CD14-positive monocyte (primary cell): ENCODE results near the gene GALNT12. TPM values are rescaled to one million over a fixed set of nuclear protein-coding genes. Genes with fewer than 3 reads are reported as not detected.

ENCODE experiments used
- DNase-seq, 3 donors: peaks; one replicate each; pipeline ENCODE4 v3.0.0-alpha.2; 2011 to 2022
- H2AFZ ChIP-seq: 2 replicates; pipeline ENCODE4 v1.6.0; 2012; ENCODE audit warnings: mild to moderate bottlenecking, low read depth, low read length, inconsistent platforms; ENCODE audit not compliant: insufficient read depth, poor library complexity, severe bottlenecking
- H3K27ac ChIP-seq, 2 donors: 1 replicate in 1 of 2; 2 replicates in 1 of 2; pipeline ENCODE4 v1.5.1; 2012 to 2013; ENCODE audit warnings: low read length in 2 of 2, control low read depth in 1 of 2, inconsistent platforms in 1 of 2, low read depth in 1 of 2, mild to moderate bottlenecking in 1 of 2
- H3K27me3 ChIP-seq, 2 donors: one replicate each; pipeline versions ENCODE4 v1.6.0 to v1.6.1; 2011 to 2013; ENCODE audit warnings: low read length in 2 of 2; ENCODE audit not compliant: control insufficient read depth in 2 of 2, insufficient read depth in 2 of 2
- H3K36me3 ChIP-seq, 2 donors: replicated peaks in 1 of 2; 1 replicate in 1 of 2; 2 replicates in 1 of 2; pipeline versions ENCODE4 v1.5.1 to v1.6.1; 2012 to 2013; ENCODE audit warnings: low read length in 2 of 2, control low read depth in 1 of 2, inconsistent platforms in 1 of 2, mild to moderate bottlenecking in 1 of 2; ENCODE audit not compliant: insufficient read depth in 2 of 2, control insufficient read depth in 1 of 2
- H3K4me1 ChIP-seq, 2 donors: 1 replicate in 1 of 2; 2 replicates in 1 of 2; pipeline versions ENCODE4 v1.5.1 to v1.6.1; 2012 to 2013; ENCODE audit warnings: low read length in 2 of 2, control low read depth in 1 of 2, inconsistent platforms in 1 of 2, mild to moderate bottlenecking in 1 of 2, moderate library complexity in 1 of 2; ENCODE audit not compliant: insufficient read depth in 2 of 2, control insufficient read depth in 1 of 2
- H3K4me2 ChIP-seq: replicated peaks from 2 replicates; pipeline ENCODE3; 2012; ENCODE audit warnings: low read length, moderate library complexity, mild to moderate bottlenecking; ENCODE audit not compliant: poor library complexity, severe bottlenecking; ENCODE audit errors: extremely low read depth
- H3K4me3 ChIP-seq, 3 experiments: fragments of 200-600 bp in 1 of 3; sonication (generic) in 1 of 3; replicated peaks in 1 of 3; 1 replicate in 2 of 3; 2 replicates in 1 of 3; pipeline ENCODE4 v1.5.1; 2011 to 2013; ENCODE audit warnings: low read length in 3 of 3, mild to moderate bottlenecking in 3 of 3, control low read depth in 2 of 3, low read depth in 2 of 3, inconsistent platforms in 1 of 3, moderate library complexity in 1 of 3
- H3K79me2 ChIP-seq: 2 replicates; pipeline ENCODE4 v1.6.0; 2012; ENCODE audit warnings: mild to moderate bottlenecking, control low read depth, inconsistent platforms, low read length, moderate library complexity; ENCODE audit not compliant: insufficient read depth
- H3K9ac ChIP-seq: 2 replicates; pipeline ENCODE4 v1.6.0; 2017; ENCODE audit warnings: low read length, mild to moderate bottlenecking; ENCODE audit not compliant: insufficient read depth, poor library complexity, severe bottlenecking
- H3K9me3 ChIP-seq, 2 donors: replicated peaks in 1 of 2; 1 replicate in 1 of 2; 2 replicates in 1 of 2; pipeline versions ENCODE4 v1.5.1 to v1.6.1; 2012 to 2013; ENCODE audit warnings: low read length in 2 of 2, control low read depth in 1 of 2; ENCODE audit not compliant: control insufficient read depth in 1 of 2, insufficient read depth in 1 of 2
- H4K20me1 ChIP-seq: 2 replicates; pipeline ENCODE4 v1.6.0; 2012; ENCODE audit warnings: mild to moderate bottlenecking, low read length, control low read depth, moderate library complexity; ENCODE audit not compliant: insufficient read depth
- H3K27ac Mint-ChIP-seq, 7 donors: one replicate each; pipeline ENCODE4 v1.8.0; 2020; ENCODE audit warnings: mild to moderate bottlenecking in 7 of 7, mixed read lengths in 7 of 7, moderate library complexity in 6 of 7, inconsistent platforms in 2 of 7
- H3K27me3 Mint-ChIP-seq, 3 donors: one replicate each; pipeline ENCODE4 v1.8.0; 2021 to 2022; ENCODE audit warnings: low read depth in 3 of 3, mild to moderate bottlenecking in 3 of 3, mixed read lengths in 3 of 3, moderate library complexity in 3 of 3, inconsistent platforms in 1 of 3
- H3K36me3 Mint-ChIP-seq, 2 donors: one replicate each; pipeline ENCODE4 v1.8.0; 2020; ENCODE audit warnings: mixed read lengths in 2 of 2, inconsistent platforms in 1 of 2, mild to moderate bottlenecking in 1 of 2
- H3K4me1 Mint-ChIP-seq: one replicate; pipeline ENCODE4 v1.8.0; 2020; ENCODE audit warnings: mild to moderate bottlenecking, mixed read lengths
- H3K4me3 Mint-ChIP-seq, 2 donors: one replicate each; pipeline ENCODE4 v1.8.0; 2020; ENCODE audit warnings: mild to moderate bottlenecking in 2 of 2, mixed read lengths in 2 of 2, moderate library complexity in 1 of 2
- H3K9me3 Mint-ChIP-seq, 7 donors: one replicate each; pipeline ENCODE4 v1.8.0; 2020 to 2022; ENCODE audit warnings: mixed read lengths in 7 of 7, mild to moderate bottlenecking in 6 of 7, moderate library complexity in 6 of 7, inconsistent platforms in 2 of 7
- WGBS: methylation state at CpG from one replicate; pipeline ENCODE4 v1.1.5; 2013; ENCODE audit warnings: missing lambda C conversion rate; ENCODE audit not compliant: insufficient coverage; 5-methylcytosine and 5-hydroxymethylcytosine counted together
- intact Hi-C, 2 donors: fragments of 100-400 bp; cut with micrococcal nuclease; formaldehyde crosslinking; loops; one replicate each; pipeline versions ENCODE4 v1.15.0 to v1.15.1; 2023
- polyA plus RNA-seq, 3 donors: library from polyadenylated mRNA; depleted of rRNA in 1 of 3; unstranded in 2 of 3; stranded (reverse) in 1 of 3; fragments of 300-500 nt in 2 of 3; fragments of >200 nt in 1 of 3; fragmentation: Illumina TruSeq in 2 of 3; gene quantifications; 1 replicate in 2 of 3; 2 replicates in 1 of 3; pipeline ENCODE4 v1.2.3, GENCODE V29; 2012 to 2021
- TF ChIP-seq, protein P1 (sequence below): fragments of 200-600 bp; IDR thresholded peaks from one replicate; pipeline ENCODE4 v1.8.0; 2022; ENCODE audit warnings: antibody characterized with exemption, mild to moderate bottlenecking

GALNT12 gene
- polyA plus RNA-seq, 3 donors: 0.16 TPM; not detected in 2

DNA sequence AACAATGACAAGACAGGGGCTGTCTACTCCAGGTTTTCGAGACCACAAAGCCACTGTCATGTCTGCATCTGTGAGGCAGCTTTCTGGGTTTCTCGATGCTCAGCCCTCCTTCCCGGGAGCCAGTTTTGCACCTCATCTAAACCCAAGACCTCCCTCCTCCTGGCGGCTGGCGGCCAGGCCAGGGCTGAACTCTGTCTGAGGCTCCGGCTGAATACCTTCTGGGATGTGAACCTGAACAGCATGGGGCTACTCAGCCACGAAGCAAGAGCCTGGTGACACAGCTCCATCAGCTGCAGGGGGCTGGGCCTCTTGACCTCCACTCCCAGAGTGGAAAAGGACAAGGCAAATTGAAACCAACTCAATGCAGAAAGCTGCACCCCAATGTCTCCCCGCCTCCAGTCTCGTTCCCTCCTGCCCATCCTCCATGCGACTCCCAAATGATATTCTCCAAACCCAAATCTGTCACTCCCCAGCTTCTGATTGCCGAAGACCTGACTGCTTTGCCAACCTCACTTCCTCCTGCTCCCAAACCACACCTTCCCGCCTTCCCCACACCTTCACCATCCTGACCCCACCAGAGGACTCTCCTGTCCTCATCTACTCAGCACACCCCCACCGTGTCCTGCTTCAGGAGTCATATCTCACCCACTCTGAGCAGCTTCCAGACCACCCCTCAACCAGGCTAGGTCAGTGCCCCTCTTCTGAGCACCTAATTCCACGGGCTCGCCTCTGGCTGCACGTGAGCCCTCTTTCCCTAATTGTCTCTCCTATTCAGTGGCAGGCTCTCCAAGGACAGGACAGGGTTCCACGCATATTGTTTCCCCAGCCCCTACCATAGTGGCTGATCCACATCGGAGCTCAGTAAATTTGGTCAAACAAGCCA is 15.6 kb upstream of the GALNT12 start:
- Mint-ChIP-seq H3K4me1 (peaks cover 15% of the 10 kb centered on the region), H3K27ac (peak overlapping the region in 1 of 7 donors; percentile 6), H3K4me3 (no peak overlapping the region), H3K36me3 (peaks cover 0 to 10% of the 10 kb centered on the region in 2 donors), H3K9me3 (peaks cover 0 to 4% (median 0%) of the 10 kb centered on the region in 7 donors), H3K27me3 (peaks cover 15 to 21% (median 15%) of the 10 kb centered on the region in 3 donors)
- intact Hi-C loops: loop anchor here (2.0 to 5.0 kb wide), 4 partner anchors 255 to 480 kb away; no protein-coding TSS in a partner anchor
- no peaks in the 10 kb centered on the region for H4K20me1 ChIP-seq
- H3K36me3 ChIP-seq: no peaks in the 10 kb centered on the region
- no peak overlapping the region for H3K4me3 ChIP-seq
- H3K27me3 ChIP-seq: peaks cover 5 to 13% of the 10 kb centered on the region in 2 donors
- no peaks in the 10 kb centered on the region for H3K9me3 ChIP-seq
- WGBS: 91% methylated on average over 16 of the region's 18 CpGs
- H3K9ac ChIP-seq: no peak overlapping the region
- TF ChIP-seq, protein P1, sequence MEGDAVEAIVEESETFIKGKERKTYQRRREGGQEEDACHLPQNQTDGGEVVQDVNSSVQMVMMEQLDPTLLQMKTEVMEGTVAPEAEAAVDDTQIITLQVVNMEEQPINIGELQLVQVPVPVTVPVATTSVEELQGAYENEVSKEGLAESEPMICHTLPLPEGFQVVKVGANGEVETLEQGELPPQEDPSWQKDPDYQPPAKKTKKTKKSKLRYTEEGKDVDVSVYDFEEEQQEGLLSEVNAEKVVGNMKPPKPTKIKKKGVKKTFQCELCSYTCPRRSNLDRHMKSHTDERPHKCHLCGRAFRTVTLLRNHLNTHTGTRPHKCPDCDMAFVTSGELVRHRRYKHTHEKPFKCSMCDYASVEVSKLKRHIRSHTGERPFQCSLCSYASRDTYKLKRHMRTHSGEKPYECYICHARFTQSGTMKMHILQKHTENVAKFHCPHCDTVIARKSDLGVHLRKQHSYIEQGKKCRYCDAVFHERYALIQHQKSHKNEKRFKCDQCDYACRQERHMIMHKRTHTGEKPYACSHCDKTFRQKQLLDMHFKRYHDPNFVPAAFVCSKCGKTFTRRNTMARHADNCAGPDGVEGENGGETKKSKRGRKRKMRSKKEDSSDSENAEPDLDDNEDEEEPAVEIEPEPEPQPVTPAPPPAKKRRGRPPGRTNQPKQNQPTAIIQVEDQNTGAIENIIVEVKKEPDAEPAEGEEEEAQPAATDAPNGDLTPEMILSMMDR: no peak
- peaks cover 5 to 17% of the 10 kb centered on the region in 2 donors for H3K4me1 ChIP-seq
- DNase-seq: no peak
- H3K79me2 ChIP-seq: no peaks in the 10 kb centered on the region
- H3K27ac ChIP-seq: no peak overlapping the region
- H3K4me2 ChIP-seq: no peak overlapping the region
- no peak overlapping the region for H2AFZ ChIP-seq

GRCh38 chr9:98793031-98793430 is 14.4 kb upstream of the GALNT12 start:
- peaks cover 5 to 16% of the 10 kb centered on the region in 2 donors for H3K27me3 ChIP-seq
- no peak for DNase-seq
- peaks cover 2 to 3% of the 10 kb centered on the region in 2 donors for H3K9me3 ChIP-seq
- H3K27ac Mint-ChIP-seq: peak overlapping the region in 2 of 7 donors; percentile 9 to 15
- peaks cover 5 to 18% of the 10 kb centered on the region in 2 donors for H3K4me1 ChIP-seq
- H3K4me1 Mint-ChIP-seq: peaks cover 18% of the 10 kb centered on the region
- TF ChIP-seq, protein P1: no peak
- H3K4me2 ChIP-seq: no peak overlapping the region
- H3K9ac ChIP-seq: no peak overlapping the region
- H2AFZ ChIP-seq: no peak overlapping the region
- H3K4me3 ChIP-seq: no peak overlapping the region
- no peaks in the 10 kb centered on the region for H3K79me2 ChIP-seq
- no peak overlapping the region for H3K4me3 Mint-ChIP-seq
- H3K36me3 Mint-ChIP-seq: peaks cover 0 to 10% of the 10 kb centered on the region in 2 donors
- no peaks in the 10 kb centered on the region for H4K20me1 ChIP-seq
- peaks cover under 1 to 9% (median 5%) of the 10 kb centered on the region in 7 donors for H3K9me3 Mint-ChIP-seq
- H3K27me3 Mint-ChIP-seq: peaks cover 21 to 30% (median 24%) of the 10 kb centered on the region in 3 donors
- 80% methylated on average over 1 of the region's 2 CpGs for WGBS
- no peaks in the 10 kb centered on the region for H3K36me3 ChIP-seq
- no peak overlapping the region for H3K27ac ChIP-seq
- intact Hi-C loops: loop anchor here (5.0 kb wide), 3 partner anchors 256 to 481 kb away; no protein-coding TSS in a partner anchor
